H54 (cell line): ENCODE results near the gene INIP.

Experiments
- DNase-seq: peaks from one replicate; pipeline ENCODE4 v3.0.0; 2011; ENCODE audit warnings: low spot score, mixed read lengths; ENCODE audit not compliant: insufficient read length
- FAIRE-seq: peaks from 3 replicates; lab custom pipeline; 2011; peaks lifted over from hg19 to GRCh38; lab: Jason Lieb, UNC
- POLR2A ChIP-seq: IDR thresholded peaks from 2 replicates; pipeline ENCODE4 v1.6.1; 2011; ENCODE audit warnings: low read depth, mild to moderate bottlenecking, low read length

Gene INIP, protein sequence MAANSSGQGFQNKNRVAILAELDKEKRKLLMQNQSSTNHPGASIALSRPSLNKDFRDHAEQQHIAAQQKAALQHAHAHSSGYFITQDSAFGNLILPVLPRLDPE

DNA sequence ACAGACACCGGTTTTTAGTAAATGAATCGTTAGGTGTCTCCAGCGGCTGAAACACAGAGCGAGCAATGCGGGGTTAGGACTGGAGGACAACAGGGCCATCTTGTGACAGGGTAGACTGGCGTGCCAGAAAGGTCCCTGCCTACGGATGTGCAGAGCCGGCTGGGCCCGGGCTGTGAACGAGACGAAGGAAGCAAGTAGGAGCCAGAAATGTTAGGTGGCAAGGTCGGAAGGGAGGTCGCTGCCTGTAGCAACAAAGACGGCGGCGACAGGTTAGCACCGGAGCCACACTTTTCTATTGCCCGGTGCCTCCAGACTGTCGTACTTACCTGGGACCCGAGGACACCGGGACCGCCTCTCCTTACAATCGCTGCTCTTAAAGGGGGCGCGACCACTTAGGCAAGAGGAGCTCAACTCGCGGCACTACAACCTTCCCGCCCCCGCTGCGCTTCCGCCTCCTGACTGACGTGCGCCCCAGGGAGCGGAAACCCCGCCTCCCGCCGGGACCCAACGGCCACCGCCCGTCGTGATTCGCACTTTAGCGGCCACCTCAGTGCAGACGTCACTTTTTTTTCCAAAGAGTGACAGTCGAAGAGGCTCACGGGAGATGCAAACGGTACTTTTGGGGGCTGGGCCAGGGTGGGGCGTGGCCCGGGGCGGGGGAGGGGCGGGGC is at the start of gene INIP:
Gene INIP, minus strand, starts transcription at position 457 of the 671 bp plus-strand sequence. CDS start 1,632 bp downstream, outside the sequence.
- FAIRE-seq = peak; percentile 91
- peak; percentile 89 for DNase-seq
- TF ChIP-seq POLR2A = peak; percentile 66

DNA sequence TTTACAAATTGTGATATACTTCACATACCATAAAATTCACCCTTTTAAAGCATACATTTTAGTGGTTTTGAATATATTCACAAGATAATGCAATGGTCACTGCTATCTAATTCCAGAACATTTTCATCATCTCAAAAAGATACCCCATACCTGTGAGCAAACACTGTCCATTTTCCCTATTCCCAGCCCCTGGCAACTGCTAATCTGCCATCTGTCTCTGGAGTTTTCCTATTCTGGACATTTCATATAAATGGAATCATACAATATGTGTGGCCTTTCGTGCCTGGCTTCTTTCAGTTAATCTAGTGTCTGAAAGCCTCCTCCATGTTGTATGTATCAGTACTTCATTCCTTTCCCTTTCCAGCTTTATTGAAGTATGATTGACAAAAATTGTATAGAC is 47.4 kb upstream of the INIP start:
- TF ChIP-seq POLR2A = no peak
- no peak for DNase-seq
- no peak for FAIRE-seq

DNA sequence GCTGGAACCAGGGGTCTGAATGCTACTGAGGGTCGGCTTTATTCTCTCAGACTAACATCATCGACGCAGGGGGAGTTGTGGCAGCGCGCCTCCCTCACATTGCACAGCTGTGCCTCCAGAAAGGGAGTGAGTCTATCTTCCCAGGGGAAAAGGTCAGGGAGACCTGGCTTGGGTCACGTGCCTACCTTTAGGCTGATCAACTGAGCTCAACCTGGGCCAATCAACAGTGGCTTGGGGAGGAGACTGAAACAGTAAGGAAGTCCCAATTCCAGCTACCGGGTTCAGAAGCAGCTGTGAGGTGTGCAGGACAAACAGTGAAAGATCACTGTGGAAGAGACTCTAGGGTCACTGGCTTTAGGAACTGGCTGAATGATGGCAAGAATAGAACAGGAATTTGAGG is 46.9 kb upstream of the INIP start:
- TF ChIP-seq POLR2A = no peak
- FAIRE-seq (peak; percentile 70), DNase-seq (no peak)

DNA sequence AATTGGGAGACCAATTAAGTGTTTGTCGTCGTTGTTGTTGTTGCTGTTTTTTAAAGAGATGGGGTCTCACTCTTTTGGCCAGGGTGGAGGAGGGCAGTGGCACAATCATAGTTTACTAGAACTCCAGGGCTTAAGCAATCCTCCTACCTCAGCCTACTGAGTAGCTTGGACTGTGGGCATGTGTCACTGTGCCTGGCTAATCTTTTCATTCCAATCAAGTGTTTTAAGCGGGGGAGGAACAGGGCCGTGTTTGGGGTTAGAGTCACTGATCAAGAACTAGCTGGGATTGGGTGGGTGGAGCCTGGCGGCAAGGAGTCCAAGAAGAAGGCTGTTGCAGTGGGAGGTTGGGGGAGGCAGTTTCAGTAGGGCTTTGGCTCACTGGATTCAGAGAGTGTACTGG is 46.4 kb upstream of the INIP start:
- FAIRE-seq = peak; percentile 91
- no peak for TF ChIP-seq POLR2A

GRCh38 chr9:112762726-112763518 is 45.0 kb upstream of the INIP start:
- FAIRE-seq (no peak), DNase-seq (no peak)
- no peak for TF ChIP-seq POLR2A

More for the DNA sequence above, 46.4 kb upstream of the INIP start:
- peak; percentile 35 for DNase-seq

GRCh38 chr9:112761912-112762655 is 44.2 kb upstream of the INIP start:
- FAIRE-seq (no peak), DNase-seq (no peak)
- TF ChIP-seq POLR2A = no peak

- TF ChIP-seq POLR2A = no peak
- FAIRE-seq (no peak), DNase-seq (no peak)
These were observed 42.9 kb upstream of the INIP start for GRCh38 chr9:112760821-112761220.

GRCh38 chr9:112757940-112758339 is 40.0 kb upstream of the INIP start:
- no peak for TF ChIP-seq POLR2A
- no peak for FAIRE-seq
- DNase-seq = no peak

DNA sequence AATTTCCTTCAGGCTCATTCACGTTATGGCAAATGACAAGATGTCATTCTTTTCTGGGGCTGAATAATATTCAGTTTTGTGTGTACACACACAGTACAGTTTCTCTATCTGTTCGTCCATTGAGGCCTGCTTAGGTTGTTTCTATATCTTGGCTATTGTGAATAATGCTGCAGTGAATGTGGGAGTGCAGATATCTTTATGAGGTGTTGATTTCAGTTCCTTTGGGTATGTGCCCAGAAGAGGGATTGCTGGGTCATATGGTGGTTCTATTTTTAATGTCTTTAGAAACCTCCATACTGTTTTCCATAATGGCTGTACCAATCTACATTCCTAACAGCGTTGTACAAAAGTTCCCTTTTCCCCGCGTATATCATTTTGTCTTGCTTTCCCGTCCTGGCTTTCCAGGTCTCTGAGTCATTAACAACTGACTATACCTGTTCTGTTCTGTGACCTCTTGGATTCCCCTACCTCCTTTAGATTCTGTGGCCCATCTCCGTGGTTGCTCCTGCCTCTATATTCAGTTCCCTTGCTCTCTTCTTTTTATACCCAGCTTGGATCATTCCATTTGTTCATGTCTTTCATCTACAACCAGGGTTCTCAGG is 39.5 kb upstream of the INIP start:
- no peak for TF ChIP-seq POLR2A
- FAIRE-seq (no peak), DNase-seq (no peak)

DNA sequence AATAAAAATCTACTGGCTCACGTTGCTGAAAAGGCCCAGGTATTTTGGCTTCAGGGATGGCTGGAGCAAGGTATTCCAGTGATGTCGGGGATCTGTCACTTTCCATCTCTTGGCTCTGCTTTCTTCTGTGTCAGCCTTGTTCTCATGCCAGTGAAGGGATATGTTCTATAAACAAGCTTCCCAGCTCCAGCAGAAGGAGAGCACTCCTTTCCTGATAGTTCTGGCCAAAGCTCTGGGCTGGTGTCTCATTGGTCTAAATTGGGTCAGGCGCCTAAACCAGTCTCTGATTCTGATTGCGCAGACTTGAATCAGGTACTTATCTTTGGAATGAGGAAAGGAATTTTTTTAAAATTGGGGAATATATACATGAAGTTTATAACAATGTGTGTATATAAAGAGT is 37.8 kb upstream of the INIP start:
- FAIRE-seq (no peak), DNase-seq (no peak)
- no peak for TF ChIP-seq POLR2A

DNA sequence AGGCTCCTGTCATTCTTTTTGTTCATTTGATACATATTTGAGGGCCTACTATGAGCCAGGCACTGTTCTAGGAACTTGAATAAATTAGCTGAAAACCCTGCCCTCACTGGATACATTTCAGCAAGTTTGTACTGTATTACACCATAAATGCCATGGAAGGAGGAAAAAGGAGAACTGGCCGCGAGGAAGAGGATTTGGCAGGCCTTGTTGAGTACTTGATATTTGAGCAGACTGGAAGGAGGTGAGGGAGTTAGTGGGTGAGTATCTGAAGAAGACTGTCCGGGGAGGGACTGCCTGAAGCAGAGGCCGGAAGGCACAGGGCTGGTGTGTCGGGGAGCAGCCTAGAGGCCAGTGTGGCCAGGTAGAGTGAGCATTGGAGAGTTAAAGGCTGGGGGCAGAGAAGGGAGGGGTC is 37.1 kb upstream of the INIP start:
- TF ChIP-seq POLR2A = no peak
- FAIRE-seq (no peak), DNase-seq (no peak)

- DNase-seq = no peak
- TF ChIP-seq POLR2A = no peak
- FAIRE-seq = peak; percentile 23
These were observed 36.7 kb upstream of the INIP start for GRCh38 chr9:112754578-112754977.

GRCh38 chr9:112753725-112754124 is 35.8 kb upstream of the INIP start:
- FAIRE-seq = peak; percentile 96
- TF ChIP-seq POLR2A = no peak

More at GRCh38 chr9:112753725-112754124, 35.8 kb upstream of the INIP start:
- peak; percentile 83 for DNase-seq
